Mucosa of gallbladder (tissue), 1 donor: ENCODE results near the gene TOGARAM2. TPM values are rescaled to one million over a fixed set of nuclear protein-coding genes. Genes with fewer than 3 reads are reported as not detected.
"Not testable (repeated sequence)": the region's sequence is repeated elsewhere in the genome, so short reads cannot be mapped to it uniquely, and the experiment has no call there.

ENCODE experiments used
- DNase-seq: peaks from one replicate; pipeline ENCODE4 v3.0.0-alpha.2; 2020; ENCODE audit warnings: low spot score
- total RNA-seq: library from RNA; stranded (reverse); gene quantifications from one replicate; pipeline ENCODE4 v1.2.1, GENCODE V29; 2021
- donor health status: DM: no; HTN: no; CAD: no.

TOGARAM2 gene
- total RNA-seq, 1 donor from 2014 or later: 3.5 TPM

DNA sequence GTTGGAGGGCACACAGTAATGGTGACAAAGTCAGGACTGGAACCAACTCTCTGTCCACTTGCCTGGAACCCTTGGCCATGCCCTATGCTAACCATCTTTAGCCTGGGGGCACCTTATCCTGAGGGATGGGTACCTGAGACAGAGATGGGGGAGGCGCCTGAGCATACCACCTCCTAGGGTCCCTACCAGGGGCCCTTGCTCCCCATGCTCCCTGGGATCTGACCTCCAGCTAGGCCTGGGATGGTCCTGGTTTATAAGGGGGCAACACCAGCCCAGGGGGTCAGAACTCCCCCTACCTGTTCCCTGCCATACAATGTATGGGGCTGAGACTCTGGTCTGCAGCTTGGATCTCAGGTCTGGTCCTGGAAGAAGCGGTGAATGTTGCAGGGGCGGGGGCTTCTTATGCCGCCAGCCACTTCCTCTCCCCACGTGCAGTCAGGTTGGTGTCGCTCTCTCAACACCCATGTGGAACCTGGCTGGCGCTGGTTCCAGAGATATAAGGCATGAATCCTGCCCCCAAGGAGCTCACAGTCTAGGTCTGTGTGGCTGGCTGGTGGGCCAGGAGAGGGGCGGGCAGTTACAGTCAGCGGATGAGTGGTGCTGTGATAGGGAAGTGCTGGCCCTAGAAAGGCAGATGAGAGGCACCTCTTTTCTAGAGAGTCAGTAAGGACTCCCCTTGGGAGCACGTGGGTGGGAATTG is 3.8 kb upstream of the TOGARAM2 start:
- no peak for DNase-seq

- DNase-seq: not testable (repeated sequence)
Observed at GRCh38 chr2:28978001-28978400, 3.1 kb upstream of the TOGARAM2 start.

- no peak for DNase-seq
Observed at GRCh38 chr2:28978606-28979005, 2.5 kb upstream of the TOGARAM2 start.

- no peak for DNase-seq
Observed at GRCh38 chr2:28979041-28979440, 2.1 kb upstream of the TOGARAM2 start.

DNA sequence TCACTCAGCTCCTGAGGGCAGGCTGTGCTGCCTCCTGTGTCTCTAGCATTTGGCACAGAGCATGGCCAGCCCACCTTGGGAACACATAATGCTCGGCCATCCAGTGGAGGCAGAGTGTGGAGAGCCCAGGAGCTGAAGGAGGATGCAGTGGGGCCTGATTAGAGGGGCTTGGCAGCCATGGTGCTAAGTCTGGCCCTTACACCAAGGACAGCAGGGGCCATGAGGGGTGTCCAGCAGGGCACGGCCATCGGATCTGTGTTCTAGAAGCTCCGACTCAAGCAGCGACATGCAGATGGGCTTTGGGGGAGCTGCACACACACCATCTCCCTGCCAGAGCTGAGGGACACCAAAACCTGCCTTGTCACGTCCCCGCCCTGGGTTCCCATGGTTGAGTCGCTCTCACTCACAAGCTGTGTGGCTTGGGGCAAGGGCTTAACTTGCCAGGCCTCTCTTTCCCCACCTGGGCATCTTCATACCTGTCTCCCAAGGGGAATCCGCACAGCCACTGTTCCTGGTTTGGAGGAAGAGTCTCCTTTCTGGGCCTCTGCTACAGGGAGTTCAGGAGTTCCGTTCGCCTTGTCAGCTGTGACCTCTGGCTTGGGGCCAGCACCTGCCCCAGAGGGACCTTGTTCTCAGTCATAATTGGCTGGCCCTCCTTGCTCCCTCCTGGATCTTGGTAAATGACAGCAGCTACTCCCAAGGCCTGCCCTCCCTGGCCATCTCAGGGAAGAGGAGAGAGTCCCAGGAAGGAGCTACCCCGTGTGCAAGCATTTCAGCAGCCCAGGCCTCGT is 1.3 kb upstream of the TOGARAM2 start:
- DNase-seq: no peak

- no peak for DNase-seq
Observed at GRCh38 chr2:28980368-28981015, 606 bp upstream of the TOGARAM2 start.

GRCh38 chr2:28981620-28982376 is 700 bp downstream of the TOGARAM2 start:
- DNase-seq: no peak

- DNase-seq: no peak
Observed at GRCh38 chr2:28982381-28982950, 1.4 kb downstream of the TOGARAM2 start.

GRCh38 chr2:28986429-28986828 is 5.3 kb downstream of the TOGARAM2 start:
- DNase-seq: no peak

DNA sequence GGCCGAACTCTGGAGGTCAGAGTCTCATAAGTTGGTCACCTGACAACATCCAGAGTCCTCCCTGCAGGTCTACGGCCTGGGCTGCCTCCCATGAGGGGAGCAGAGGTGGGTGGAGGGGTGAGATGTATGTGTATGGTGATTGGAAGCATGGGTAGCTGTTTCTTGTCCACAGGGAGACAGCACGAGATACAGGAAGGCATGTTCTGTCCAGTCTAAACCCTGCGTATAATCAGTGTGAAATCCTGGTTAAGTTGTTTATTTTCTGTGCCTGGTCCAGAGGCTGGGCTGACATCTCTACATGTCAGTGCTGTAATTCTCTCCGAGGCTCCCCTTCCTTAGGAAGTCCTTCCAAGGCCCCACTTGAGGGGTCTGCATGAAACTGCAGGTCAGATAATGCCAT is 8.9 kb downstream of the TOGARAM2 start:
- no peak for DNase-seq

DNA sequence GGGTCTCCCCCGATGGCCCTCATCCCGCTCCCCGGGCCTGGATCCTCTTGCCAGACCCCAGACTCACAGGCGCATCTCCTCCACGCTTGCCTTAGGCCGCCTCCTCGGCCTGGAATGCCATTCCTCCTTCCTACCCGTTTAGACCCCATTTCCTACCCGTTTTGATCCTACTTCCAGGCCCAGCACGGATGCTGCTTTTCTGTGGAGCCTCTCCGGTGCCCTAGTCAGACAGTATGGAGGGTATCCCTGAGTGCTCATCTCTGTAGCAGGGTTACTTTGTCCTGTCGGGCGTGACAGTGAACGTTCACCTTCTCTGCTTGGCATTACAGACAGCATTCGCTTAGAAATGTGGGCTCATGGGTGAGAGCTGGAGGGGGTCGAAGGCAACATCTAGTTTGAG is 9.3 kb downstream of the TOGARAM2 start:
- no peak for DNase-seq

- peak; percentile 67 for DNase-seq
Observed at GRCh38 chr2:28991021-28991420, 9.9 kb downstream of the TOGARAM2 start.

GRCh38 chr2:28991460-28991859 is 10.4 kb downstream of the TOGARAM2 start:
- no peak for DNase-seq

DNA sequence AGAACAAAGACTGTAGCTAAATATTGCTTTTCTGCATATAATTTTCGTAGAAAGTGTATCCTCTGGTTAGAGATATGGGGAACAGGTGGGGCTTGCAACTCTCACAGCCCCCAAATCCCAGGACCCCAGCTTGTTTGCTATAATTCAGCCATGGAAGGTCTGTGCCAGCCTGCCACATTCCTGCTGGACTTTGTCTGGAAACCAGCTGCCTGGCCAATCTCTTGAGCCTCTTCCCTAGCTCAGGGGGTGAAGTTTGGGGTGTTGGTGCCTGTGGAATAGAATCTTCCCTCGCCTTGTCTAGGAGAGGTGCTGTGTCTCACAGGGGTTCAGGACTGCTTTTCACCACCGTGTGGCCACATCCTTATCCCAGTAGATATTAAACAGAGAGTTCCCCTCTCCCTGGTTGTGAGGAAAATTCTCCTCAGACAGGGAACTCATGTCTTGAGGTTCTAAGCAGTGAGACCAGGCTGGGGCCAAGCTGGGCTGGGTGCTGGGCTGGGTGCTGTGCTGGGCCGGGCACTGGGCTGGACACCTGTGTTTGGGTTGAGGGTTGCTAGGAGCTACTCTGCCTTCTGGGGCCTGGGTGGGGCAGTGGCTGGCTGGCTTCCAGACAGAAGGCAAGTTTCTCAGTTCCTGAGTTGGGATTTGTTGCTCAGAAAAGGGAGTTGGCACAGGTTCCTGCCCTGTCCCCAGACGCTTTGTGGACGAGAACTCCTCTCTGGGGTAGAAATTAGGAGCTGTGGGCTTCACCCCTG is 12.3 kb downstream of the TOGARAM2 start:
- peak; percentile 47 for DNase-seq

GRCh38 chr2:28994074-28994473 is 13.0 kb downstream of the TOGARAM2 start:
- DNase-seq: no peak

DNA sequence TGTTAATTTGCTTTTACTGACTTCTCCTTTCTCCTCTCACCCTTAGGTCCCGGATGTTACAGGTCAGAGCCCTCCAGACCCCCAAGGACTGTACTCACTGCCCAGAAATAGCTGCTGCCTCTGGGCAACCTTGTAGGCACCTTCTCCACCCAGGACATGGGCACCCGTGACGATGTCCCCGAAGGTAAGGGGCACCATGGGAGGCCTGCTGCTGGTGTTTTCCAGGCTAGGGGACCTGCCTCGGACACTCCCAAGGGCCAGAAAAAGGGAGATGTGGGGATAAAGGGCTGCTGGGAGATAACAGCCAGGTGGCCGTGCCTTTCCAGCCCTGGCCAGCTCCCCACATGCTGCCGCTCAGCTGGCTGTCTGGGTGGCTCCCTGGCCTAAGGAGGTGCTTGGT is 13.6 kb downstream of the TOGARAM2 start:
- no peak for DNase-seq

DNA sequence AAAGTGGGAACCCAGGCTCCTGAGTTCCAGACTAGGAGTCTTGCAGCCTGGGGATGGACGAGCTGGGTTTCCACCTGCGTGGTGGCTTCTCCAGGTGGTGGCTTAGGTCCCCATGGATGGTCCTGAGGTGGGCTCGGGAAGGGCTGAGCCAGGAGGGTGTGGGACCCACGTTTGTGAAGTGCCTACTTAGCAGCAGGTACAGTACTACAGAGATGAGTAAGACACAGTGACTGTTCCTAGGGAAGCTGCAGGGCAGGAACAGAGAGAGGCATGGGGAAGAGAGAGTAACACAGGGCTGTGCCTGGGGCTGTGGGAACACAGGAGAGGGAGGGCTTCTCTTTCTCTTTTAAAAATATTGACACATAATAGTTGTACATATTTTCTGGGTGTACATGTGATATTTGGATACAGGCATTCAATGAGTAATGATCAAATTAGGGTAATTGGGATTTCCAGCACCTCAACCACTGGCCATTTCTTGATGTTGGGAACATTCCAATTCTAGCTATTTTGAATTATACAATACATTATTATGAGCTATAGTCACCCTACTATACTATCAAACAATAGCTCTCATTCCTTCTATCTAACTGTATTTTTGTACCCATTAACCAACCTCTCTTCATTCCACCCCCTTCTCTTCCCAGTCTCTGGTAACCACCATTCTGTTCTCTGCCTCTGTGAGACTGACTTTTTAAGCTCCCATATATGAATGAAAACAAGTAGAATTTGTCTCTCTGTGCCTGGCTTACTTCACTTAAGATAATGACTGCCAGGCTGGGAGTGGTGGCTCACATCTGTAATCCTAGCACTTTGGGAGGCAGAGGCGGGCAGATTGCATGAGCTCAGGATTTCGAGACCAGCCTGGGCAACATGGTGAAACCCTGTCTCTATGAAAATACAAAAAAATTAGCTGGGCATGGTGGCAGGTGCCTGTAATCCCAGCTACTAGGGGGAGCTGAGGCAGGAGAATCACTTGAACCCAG is 15.0 kb downstream of the TOGARAM2 start:
- no peak for DNase-seq

DNA sequence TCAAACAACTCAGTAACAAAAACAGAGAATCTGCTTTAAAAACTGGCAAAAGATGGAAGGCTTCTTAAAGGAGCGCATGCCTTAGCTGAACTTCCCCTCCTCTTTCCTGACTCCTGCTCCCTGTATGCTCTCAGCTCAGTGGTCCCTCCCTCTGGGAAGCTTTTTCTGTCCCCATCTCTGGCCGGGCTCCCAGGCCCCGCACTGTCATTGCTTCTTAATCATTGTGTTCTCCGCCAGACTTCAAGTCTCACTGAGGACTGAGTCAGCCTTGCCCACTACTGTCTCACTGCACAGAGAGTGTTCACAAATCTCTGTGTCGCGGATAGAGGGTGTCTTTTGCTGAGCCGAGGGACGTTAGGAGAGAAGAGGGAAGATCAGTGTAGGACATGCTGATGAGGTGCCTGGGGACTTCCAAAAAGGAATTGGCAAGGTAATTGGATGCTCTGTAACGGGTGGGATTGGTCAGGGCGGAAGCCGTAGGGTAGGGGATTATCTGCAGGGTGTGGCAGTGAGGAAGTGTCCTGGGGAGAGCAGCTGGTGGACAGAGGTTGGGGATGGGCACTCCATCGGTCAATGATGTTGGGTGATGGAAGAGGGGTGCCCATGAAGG is 16.2 kb downstream of the TOGARAM2 start:
- DNase-seq: no peak
